DMS153 treated with DMSO at 0.1 percent for 48 hours (cell line): Measurements from ENCODE around the gene LPP.

Experiments
- DNase-seq: peaks from one replicate; lab custom pipeline; 2025; ENCODE audit not compliant: unreplicated experiment; lab: John Stamatoyannopoulos, UW

The LPP gene

DNA sequence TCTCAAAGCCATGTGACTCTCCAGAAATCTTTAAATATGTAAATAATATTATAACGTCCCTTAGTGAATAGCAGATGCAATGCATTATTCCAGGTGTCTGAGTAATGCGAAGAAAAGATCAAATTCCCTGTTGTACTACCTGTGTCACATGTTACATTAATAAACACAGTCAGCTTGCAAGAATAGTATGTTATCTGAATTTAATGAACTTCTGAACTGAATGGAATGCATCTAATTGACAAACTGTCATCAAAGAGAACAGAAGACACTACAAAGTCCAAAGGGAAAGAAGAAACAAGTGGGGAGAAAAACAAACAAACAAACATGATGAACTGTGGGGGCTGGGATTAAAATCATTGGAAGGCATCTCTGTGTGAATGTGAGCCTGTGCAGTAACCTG is 508.8 kb downstream of the LPP start:
- no peak for DNase-seq

DNA sequence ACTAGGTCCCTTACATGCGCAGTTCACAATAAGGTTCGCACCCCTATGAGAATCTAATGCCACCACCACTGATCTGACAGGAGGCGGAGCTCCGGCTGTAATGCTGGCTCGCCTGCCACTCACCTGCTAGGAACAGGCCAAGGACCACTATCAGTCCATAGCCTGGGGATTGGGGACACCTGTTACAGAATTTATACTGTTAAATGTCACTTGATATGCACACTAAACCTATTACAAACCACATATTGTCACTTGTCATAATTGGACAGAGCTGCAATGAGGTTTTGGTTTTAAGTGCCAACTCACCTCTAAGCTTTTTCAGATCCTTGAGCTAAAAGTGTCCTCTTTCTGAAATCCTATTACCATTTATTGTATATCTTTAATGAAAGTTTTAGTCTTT is 509.9 kb downstream of the LPP start:
- no peak for DNase-seq

DNA sequence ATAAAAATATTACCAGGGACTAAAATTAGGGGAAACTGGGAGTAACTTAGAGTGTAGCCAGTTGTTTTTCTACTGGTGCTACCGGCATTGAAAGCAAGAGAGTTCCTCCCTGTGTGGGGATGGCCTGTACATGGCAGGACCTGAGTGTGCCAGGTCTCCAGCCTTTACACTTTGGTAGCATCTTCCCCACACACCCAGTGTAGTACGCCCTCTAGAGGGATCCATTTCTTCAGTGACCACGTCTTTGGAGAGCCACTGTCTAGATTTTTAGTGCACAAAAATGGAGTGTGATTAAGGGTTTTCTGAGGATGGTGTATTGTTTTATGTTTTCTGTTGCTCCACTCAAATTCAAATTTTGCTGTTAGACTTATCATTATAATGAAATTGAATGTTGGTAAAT is 510.8 kb downstream of the LPP start:
- no peak for DNase-seq

DNA sequence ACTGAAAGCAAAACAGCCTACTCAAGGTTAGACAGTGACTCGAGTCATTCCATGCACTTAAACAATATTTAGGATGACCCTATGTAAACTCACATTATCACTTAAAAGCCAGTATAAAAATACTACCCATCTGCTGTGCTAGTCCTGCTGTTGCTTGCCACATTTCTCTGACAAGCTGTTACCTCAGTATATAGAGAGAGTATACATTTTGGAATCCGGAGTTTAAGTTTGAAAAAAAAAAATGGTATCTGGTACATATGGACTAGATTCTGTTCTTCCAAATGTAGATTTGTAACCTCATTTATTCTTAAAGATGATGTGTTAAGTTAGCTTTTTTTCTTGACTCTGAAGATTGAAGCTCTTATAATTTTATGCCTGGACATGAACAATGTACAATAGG is 514.0 kb downstream of the LPP start:
- DNase-seq: no peak

DNA sequence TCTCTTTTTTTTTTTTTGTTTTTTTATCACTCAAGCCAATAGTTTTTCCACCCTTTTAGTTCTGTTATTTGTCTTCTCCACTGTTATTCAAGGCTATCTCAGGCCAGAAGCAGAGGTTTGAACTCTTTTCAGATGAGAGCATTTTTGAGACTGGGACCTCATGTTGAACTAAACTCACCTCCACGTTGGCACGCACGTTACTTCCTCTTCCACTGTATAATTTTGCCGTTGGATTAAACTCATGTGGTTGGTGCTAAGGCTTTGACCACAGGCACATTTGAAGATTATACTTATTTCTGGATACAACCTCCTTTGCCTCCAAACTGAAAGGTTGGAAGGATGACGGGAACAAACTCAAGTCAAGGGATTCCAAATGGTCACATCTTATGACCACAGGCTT is 516.5 kb downstream of the LPP start:
- DNase-seq: no peak

DNA sequence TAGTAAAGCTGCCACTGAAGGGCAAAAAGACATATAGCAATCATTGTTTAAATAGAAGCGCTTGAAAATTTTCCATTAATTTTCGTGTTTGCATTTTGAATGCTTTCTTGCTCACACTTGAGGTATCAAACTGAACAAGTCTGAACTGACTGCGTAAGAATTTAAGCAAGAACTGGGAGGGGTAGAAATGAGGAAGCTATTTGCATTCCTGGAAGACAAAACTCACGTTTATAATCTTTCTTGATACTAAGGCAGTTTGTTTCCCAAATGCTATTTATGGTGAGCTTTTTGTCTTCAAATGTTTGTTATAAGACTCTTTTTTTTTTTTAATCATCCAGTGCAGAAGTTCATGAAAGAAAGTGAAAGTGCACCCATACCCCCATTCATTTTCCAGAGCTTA is 518.0 kb downstream of the LPP start:
- DNase-seq: no peak

DNA sequence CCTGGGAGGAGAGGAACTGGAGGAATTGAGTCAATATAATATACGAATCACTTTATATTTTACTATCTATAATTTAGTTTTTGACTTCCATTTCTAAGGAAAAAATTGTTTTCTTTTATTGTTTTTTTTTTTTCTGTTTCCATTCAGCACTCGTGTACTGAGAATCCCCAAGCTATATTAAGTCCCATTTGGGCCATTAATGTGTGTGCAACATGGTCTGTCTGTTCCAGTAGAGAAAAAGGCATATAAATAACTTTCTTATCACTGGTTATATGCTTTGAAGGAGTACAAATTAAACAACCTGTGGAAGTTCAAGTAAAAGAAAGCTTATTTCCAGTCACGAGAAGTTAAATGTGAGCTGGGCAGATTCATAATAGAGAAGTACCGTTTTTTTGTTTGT is 518.9 kb downstream of the LPP start:
- no peak for DNase-seq

DNA sequence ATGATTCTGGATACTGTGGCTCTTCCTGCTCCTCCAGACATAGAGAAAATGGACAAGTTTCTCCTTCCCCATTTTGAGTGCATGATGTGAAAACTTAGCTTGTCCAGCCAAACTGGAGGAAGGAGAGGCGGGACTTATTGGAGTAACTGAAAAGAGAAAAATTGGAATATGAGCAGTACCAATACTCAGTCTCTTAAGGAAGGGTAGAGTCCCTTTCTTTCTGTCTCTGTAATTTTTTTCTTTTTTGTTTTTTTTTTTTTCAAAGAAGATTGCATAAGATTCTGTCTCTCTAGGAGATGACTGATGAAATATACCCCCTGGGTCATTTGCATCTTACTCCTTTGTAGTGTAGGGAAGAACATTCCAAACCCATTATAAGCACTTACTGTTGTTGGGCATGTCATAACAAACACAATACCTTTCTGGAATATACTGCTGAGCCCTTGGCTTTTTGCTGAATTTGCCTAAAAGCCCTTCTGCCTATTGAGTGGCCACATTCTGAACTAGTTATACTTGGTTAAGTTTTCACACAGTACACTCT is 519.8 kb downstream of the LPP start:
- DNase-seq: no peak

DNA sequence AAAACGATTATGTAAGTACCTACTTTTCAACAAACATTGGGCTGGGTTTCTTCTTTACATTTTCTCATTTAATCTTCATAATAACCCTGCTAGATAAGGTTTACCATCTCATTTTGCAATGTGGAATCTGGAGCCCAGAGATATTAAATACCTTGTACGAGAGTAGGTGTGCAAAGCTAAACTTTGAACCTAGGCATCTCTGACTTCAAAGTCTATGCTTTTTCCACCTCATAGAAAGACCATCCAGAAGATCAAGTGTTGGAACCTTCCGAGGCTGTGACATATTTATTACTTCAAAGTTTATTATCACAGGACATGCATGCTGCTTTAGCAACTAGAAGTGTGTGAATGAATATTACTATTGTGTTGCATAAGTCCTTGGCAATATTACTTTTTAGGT is 520.6 kb downstream of the LPP start:
- no peak for DNase-seq

DNA sequence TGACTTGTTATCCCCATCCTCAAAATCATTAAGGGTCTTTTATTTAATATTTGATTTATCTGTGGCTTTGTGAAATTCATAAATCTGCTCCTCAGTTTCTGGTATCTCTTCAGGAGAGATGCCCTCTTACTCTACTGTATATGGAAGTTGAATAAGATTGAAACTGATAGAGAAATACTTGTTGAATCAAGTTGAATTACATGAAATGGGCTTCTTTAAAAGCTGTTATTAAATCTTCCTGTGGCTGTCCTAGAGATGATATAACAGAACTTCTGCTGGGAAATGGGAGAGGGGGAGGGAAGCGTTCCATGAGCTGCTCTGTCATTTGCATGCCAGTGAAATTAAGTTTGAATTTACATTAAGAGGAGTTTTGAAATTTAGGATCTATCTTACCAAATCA is 523.4 kb downstream of the LPP start:
- DNase-seq: no peak

DNA sequence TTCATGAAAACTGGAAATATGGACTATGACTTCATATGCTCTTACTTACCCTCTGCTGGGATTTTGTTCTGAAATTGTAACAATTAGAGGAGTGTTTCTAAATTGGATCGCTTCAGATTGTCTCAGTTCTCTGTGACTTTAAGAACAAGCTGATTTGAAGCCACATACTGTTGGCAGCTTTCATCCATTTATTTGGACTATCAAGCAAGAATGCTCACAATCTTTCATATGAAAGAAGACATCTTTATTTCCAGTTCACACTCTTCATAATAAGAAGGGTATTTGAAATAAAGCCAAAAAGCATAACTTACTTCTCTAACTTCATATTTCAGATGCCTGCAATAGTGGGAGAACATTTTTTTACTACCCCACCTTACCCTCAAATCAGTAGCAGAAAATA is 526.2 kb downstream of the LPP start:
- no peak for DNase-seq

DNA sequence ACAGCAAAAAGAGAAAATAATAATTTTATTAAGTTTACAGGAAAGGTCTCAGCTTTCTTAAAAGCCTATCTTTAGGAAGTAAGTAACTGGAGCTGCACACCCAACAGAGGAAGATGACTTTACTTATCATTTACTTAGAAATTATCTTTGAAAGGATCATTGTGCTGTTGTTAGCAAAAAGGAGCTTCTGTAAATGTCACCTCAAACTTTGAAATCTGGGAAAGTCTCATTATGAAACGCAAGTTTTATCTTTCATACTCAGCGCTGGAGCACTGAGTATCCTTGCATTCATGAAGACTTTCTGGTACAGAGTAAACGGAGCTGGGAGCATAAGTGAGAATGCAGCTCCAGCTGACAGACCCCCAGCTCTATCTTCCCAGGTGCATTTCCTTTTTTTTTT is 526.6 kb downstream of the LPP start:
- DNase-seq: no peak

DNA sequence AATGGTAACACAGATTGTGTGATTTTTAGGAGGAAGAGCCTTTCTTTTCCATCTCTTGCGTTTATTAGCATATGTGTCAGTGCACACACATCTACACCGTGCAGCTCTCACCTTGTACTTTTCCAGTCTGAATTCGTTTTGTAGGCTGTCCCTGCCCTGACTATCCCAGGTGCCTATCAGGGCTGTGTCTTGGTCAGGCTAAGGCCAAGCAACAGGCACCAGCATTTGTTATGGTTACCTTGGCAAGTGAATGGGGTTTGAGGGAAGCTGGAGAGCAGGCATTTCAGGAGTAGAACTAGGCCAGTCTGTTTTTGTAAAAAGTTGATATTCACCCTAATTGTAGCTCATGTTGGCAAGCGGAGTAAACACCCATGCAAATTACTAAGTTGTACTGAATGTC is 528.4 kb downstream of the LPP start:
- no peak for DNase-seq

DNA sequence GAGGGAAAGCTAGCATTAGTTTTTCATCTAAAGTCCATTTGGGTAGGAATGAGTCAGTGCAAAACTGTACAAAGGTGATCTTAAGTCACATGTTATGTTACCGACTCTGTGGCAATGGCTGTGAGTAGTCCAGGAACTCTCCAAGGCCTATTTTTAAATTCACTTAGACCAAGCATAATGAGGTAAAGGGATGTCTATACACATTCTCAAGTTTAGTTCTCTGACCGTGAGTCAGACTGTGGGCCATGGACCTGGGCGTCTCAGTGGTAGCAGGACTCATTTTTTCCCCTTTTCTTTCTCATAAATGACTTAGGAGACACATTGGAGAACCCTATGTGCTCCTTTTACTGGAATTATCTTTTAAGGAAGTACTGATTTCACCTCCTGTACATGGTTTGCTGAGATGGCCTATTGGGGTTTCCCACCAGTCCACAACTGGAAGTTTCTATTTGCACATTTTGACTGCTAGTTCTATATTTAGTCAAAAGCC is 529.1 kb downstream of the LPP start:
- DNase-seq: no peak

DNA sequence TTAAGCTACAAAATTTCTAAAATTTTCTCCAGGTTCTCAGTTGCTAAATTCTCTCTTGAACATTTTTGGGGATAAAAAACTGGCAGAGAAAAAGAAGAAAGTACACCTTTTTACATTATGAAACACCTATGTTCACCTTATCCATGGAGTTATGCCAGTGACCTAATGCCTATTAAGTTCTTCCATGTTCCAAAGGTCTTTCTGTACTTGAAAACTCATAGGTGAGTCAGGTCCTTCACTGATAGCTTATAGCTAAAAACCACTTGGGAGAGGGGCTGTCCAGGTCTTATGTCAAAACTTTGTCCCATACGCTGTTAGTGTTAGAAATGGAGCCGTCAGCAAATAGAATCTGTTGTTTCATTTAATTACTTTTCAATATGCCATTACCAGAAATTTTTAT is 530.3 kb downstream of the LPP start:
- DNase-seq: no peak

DNA sequence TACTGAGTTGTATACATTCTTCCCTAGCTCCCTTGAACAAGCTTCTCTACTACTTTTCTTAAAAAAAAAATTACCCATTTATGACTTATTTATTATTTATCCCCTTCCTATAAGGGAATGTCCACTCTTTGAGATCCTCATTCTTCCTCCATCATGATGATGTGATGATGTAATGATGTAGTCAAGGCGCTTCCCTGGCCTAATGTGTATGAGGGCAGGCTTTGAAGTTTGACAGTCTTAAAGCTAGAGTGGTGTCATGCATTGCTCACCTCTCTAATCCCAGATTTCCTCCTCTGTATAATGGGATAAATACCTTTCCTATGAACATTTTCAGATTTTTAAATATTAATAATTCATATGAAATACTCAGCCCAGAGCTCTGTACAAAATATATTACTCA is 531.8 kb downstream of the LPP start:
- no peak for DNase-seq

DNA sequence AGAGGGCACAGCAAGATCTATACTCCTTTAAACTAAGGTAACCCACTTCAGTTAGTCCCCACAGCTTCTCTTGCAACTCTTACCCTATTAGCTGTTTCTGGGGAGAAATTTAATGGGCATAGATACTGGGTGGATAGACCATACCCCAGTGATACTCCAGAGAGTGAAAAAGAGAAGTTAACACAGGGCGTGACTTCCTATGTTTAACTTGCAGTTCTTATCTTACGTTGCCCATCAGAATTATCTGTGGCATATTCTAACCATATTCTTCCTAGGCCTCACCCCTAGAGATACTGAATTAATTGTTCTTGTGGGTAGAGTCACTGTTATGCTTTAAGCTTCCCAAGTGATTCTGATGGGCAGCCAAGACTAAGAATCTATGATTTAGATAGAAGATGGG is 532.4 kb downstream of the LPP start:
- no peak for DNase-seq

DNA sequence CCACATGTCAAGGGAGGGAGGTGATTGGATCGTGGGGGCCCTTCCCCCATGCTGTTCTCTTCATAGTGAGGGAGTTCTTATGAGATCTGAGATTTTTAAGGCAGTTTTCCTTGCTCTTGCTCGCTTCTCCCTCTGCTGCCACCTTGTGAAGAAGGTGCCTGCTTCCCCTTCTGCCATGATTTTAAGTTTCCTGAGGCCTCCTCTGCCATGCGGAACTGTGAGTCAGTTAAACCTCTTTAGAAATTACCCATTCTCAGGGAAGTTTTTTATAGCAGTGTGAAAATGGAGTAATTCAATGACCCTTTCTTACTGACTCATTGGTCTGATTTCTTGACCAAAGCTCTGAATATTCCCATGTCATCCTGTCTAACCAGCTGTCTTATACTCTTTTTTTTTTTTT is 533.4 kb downstream of the LPP start:
- no peak for DNase-seq

DNA sequence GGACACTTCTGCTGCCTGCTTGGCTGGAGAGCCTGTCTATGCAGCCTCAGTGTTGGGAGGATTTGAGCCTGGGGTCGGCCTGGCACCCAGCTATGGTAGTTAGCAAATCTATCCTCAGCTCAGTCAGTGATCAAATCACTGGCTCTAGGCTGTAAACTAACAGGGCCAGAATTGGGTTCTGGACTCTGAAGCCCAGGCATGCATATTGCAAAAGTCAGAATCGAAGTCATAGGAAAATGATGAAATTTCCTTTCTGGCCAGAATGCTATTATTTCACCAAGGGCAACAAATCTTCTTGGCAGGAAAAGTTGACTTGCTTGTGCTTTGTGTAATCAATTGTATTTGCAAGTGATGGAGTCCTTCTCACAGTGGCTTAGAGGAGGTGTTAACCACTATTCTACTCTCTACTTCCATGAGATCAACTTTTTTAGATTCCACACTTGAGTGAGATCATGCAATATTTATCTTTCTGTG is 535.2 kb downstream of the LPP start:
- DNase-seq: no peak

DNA sequence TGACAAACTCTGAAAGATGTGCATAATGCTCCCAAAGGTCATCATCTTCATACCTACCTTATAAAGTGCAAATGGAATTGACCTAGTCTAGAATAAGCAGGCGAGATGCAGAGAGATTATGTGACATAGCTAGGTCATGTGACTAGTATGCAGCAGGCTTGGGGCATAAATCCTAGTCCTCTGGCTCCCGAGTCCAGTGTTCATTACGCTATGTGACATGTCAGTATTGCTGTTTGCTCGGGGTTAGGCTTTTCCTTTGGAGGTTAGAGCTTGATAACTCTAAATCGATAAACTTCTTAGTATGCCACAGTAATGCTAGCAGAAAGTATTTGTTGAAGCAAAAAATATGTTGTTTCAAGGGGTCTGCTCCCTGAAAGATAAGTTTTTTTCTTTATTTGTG is 536.1 kb downstream of the LPP start:
- no peak for DNase-seq

DNA sequence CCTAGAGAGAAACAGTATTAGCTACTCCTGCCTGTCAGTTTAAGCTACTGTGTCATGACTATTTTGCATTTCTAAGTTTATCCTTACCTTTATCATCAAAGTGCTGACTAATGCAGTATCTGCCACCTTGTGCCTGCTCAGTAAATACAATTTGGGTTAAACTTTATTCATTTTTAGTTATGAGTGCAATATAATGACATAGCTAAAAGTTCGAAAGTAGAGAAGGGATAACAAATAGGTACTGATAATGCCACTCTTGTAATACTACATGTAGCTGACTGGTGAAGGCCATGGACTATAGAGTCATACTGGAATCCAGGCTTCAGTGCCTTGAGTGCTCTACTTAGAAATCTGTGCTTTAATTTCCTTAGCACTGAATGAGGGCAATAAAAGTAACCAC is 537.0 kb downstream of the LPP start:
- no peak for DNase-seq

DNA sequence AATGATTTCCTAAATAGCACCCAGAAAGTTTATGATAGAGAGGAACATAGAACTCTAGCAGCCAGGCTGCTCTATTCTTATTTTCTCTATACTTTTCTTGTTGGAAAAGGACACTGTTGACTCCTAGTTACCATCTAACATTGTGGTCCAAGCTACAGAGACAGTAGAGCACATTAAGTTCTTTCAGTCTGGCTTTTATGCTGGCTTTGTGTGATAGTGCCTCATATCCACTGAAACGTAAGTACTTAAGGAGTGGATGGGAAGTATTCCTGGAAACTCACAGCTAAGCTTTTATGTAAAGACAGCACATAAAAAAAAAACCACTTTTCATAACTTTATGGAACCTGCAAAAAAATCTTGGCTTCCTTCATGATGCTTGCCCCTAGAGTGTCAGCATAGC is 537.7 kb downstream of the LPP start:
- no peak for DNase-seq

DNA sequence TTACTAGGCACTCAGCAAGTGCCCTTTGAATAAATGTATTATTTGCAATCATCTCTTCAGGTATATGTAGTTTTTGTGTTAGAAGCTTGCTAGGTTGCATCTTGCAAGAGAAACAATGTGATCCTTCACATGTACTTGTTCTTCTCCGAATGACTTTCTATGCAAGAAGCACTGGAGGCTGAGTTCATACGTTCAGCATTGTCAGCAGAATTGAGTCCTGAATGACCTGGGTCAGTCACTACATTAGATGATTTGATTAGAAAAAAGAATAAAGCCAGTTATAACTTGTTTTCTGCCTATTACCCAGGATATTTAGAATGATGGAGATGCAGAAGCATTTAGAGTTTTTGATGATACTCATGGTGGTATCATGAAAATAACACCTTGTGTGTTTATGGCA is 538.7 kb downstream of the LPP start:
- no peak for DNase-seq

DNA sequence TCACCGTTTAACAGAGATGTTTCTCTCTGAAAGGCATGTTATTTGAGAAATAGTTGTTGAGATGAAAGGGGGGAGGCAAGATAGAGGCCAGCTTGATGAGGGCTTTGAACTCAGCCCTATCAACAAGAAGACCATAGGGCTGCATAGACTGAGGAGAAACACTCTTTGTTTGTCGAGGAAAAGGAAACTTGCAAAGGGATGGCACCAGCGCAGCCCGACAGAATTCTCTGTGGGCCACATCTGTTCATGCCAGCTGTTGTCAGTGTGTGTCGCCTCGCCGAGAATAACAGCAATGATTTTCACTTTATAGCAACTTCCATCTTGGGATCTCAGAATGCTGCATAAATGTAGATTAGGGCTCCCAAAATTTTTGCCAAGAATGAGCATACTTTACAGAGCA is 539.5 kb downstream of the LPP start:
- no peak for DNase-seq
